Measurements from ENCODE around the gene CYB561D1.

DNA sequence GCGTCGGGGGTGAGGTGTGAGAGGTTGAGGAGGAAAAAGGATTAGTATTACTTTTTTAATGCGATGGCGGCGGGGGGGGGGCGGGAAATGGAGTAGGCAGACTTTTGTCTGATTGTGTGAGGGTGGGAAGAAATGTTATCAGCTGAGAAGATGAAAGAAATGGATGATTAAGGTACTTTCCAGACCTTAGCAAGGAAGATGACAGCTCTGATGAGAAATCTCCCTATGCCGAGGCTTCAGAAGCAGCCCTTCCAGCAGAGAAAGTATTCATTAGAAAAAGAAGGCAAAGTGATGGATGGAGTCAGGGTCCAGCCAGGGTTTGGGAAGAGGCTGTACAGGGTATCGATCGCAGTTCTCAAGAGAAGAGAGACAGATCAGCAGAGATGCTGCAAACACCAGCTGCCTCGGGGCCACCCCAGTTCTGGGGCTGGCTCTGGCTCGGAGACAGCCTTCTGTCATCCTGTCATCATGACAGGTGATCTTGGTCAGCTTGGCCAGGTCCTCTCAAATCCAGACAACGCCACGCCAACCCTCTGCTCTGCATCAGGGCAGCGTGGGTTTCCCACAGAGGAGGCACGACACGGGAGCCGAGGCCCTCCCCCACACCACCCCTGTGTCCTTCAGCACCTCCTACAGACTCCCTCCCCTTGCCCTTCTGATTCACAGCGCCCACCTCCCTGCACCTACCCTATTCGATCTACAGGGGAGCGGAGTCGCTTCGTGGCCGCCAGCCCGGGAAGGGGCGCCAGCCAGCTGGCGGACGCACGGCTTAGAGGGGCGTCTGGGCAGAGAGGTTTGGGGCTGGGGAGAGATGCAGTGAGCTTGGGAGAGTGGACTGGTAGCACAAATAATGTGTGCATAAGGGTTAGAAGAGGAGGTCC is 10.9 kb upstream of the CYB561D1 start:
- TF ChIP-seq POLR2AphosphoS5 (IDR thresholded peaks at IDR 0.05; ENCODE audit: low read depth) (no peak), CTCF (IDR thresholded peaks at IDR 0.05; ENCODE audit: insufficient read depth, low read length) (no peak)

All from HL-60 (cell line).